Activated CD8-positive, alpha-beta T cell treated with anti-CD3 and anti-CD28 coated beads for 36 hours (primary cell): ENCODE results near the gene MYL6B. TPM values are rescaled to one million over a fixed set of nuclear protein-coding genes. Genes with fewer than 3 reads are reported as not detected.

ENCODE experiments used
- ATAC-seq: fragments of 200-7000 bp; cut with Tn5 transposase; one replicate; pipeline ENCODE4 v1.10.0; 2021; ENCODE audit warnings: mild to moderate bottlenecking, moderate library complexity
- CTCF ChIA-PET: fragments of 350-600 bp; sonication (Branson Sonifier 250); formaldehyde crosslinking; loops from one replicate; lab custom pipeline; 2021; ENCODE audit warnings: antibody characterized with exemption; lab: Charles Lee
- POLR2A ChIA-PET: fragments of 350-600 bp; sonication (Branson Sonifier 250); formaldehyde crosslinking; loops from one replicate; lab custom pipeline; 2021; ENCODE audit warnings: antibody characterized with exemption; lab: Charles Lee
- DNase-seq: peaks from one replicate; pipeline ENCODE4 v3.0.0-alpha.2; 2020
- H3K27ac Mint-ChIP-seq: one replicate; pipeline ENCODE4 v1.8.0; 2021; ENCODE audit warnings: mild to moderate bottlenecking, mixed read lengths
- H3K27me3 Mint-ChIP-seq: one replicate; pipeline ENCODE4 v1.8.0; 2021; ENCODE audit warnings: mixed read lengths
- H3K36me3 Mint-ChIP-seq: one replicate; pipeline ENCODE4 v1.8.0; 2021; ENCODE audit warnings: low read depth, mixed read lengths
- H3K4me1 Mint-ChIP-seq: one replicate; pipeline ENCODE4 v1.8.0; 2021; ENCODE audit warnings: low read depth, mixed read lengths
- H3K4me3 Mint-ChIP-seq: one replicate; pipeline ENCODE4 v1.8.0; 2021; ENCODE audit warnings: mild to moderate bottlenecking, moderate library complexity, mixed read lengths
- H3K9me3 Mint-ChIP-seq: one replicate; pipeline ENCODE4 v1.8.0; 2021; ENCODE audit warnings: mixed read lengths
- intact Hi-C: fragments of 100-400 bp; cut with micrococcal nuclease; formaldehyde crosslinking; loops from one replicate; pipeline ENCODE4 v1.10.0; 2022
- total RNA-seq, 2 experiments: library from RNA; stranded (reverse); gene quantifications; one replicate each; pipeline ENCODE4 v1.2.3, GENCODE V29; 2021
- TF ChIP-seq, protein P1 (sequence below): fragments of 200-600 bp; IDR thresholded peaks from one replicate; pipeline ENCODE4 v1.8.0; 2022; ENCODE audit warnings: antibody characterized with exemption, mild to moderate bottlenecking

MYL6B gene
- total RNA-seq, 2 experiments from 2014 or later, result 60.3 to 66.9 TPM

DNA sequence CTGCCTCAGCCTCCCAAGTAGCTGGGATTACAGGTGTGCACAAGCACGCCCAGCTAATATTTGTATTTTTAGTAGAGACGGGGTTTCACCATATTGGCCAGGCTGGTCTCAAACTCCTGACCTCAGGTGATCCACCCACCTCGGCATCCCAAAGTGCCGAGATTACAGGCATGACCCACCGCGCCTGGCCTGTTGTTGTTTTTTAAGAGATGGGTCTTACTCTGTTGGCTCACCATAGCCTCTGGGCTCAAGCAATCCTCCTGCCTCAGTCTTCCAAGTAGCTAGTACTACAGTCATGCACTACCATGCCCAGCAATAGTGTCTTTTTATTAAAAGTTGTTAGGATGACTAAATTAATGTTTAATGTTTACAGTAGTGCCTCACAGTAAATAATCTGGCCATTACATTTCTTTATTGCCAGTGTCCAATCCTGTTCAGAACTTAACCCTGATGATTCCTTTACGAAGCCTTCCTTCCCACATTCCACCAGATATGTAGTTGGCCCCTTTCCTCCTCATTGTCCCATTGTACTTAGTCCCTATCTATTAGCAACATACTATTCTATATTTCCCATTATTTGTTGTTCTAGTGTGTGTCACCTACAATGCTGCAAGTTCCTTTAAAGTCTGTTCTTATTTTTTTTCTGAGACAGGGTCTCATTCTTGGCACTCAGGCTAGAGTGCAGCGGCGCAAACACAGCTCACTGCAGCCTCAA lies 45.7 kb downstream of the MYL6B start:
- DNase-seq (no peak), ATAC-seq (no peak)
- intact Hi-C loops, result no loop called here
- TF ChIP-seq, protein P1, sequence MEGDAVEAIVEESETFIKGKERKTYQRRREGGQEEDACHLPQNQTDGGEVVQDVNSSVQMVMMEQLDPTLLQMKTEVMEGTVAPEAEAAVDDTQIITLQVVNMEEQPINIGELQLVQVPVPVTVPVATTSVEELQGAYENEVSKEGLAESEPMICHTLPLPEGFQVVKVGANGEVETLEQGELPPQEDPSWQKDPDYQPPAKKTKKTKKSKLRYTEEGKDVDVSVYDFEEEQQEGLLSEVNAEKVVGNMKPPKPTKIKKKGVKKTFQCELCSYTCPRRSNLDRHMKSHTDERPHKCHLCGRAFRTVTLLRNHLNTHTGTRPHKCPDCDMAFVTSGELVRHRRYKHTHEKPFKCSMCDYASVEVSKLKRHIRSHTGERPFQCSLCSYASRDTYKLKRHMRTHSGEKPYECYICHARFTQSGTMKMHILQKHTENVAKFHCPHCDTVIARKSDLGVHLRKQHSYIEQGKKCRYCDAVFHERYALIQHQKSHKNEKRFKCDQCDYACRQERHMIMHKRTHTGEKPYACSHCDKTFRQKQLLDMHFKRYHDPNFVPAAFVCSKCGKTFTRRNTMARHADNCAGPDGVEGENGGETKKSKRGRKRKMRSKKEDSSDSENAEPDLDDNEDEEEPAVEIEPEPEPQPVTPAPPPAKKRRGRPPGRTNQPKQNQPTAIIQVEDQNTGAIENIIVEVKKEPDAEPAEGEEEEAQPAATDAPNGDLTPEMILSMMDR, result no peak
- ChIA-PET POLR2A (interaction anchor here (0.7 to 1.4 kb wide), 2 partner anchors 9 to 87 kb away, joined by 3 to 4 read pairs; no protein-coding TSS in a partner anchor), CTCF (interaction anchor here (1.3 to 1.5 kb wide), 2 partner anchors 8 to 266 kb away, joined by 3 to 4 read pairs; partner anchors contain the start of gene SMARCC2)
- Mint-ChIP-seq H3K27ac (no peak overlapping the region), H3K4me1 (peaks cover 7% of the 10 kb centered on the region), H3K36me3 (no peaks in the 10 kb centered on the region), H3K9me3 (no peaks in the 10 kb centered on the region), H3K27me3 (no peaks in the 10 kb centered on the region), H3K4me3 (no peak overlapping the region)

DNA sequence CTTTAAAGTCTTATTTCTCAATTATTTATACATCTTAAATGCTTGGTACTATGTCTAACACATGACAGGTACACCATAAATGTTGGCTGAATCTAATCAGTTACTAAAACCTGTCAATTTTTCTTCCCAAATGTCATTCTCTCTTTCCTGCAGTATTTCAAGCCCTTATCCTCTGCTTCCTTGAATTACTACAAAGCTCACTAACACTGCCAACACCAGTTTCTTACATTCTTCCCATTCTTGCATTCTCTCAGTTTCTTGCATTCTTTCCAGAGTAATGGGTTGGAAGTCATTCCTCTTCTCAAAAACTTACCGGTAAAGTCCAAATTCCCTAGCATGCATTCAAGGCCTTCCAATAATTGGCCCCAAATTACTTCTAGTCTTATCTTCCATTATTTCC lies 46.4 kb downstream of the MYL6B start:
- no peak for ATAC-seq
- TF ChIP-seq, protein P1, result no peak
- Mint-ChIP-seq H3K27ac (no peak overlapping the region), H3K36me3 (no peaks in the 10 kb centered on the region), H3K27me3 (no peaks in the 10 kb centered on the region), H3K9me3 (no peaks in the 10 kb centered on the region), H3K4me3 (no peak overlapping the region), H3K4me1 (peaks cover 2% of the 10 kb centered on the region)
- ChIA-PET CTCF (interaction anchor here (1.5 to 1.6 kb wide), 2 partner anchors 9 kb away, joined by 4 to 6 read pairs; partner anchors contain the start of gene SMARCC2), POLR2A (interaction anchor here (0.7 to 1.4 kb wide), 2 partner anchors 8 to 87 kb away, joined by 3 to 4 read pairs; no protein-coding TSS in a partner anchor)
- intact Hi-C loops, result no loop called here
- DNase-seq, result no peak

DNA sequence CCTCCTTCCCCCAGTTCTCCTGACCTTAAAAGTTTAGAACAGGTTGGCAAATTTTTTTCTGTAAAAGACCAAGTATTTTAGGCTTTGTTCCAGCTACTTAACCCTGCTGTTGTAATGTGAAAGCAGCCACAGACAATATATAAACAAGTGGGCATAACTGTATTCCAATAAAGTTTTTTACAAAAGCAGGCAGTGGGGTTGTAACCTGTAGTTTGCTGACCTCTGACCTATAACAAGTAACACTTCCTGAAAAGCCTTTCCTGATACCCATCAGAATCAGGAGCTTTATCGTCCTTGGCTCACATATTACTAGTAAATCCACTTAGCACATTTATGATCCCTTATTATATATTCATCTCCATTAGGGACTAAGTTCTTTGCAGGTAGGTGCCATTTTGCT lies 50.0 kb downstream of the MYL6B start:
- ChIA-PET POLR2A (interaction anchor here (0.6 to 1.3 kb wide), 3 partner anchors 11 to 56 kb away, joined by 3 to 6 read pairs (median 4); partner anchors contain the start of gene ANKRD52), CTCF (interaction anchor here (0.8 to 10.0 kb wide), 4 partner anchors 12 to 155 kb away, joined by 3 to 87 read pairs (median 3); partner anchors contain the start of genes RNF41 and SMARCC2)
- TF ChIP-seq, protein P1, result no peak
- Mint-ChIP-seq H3K27me3 (no peaks in the 10 kb centered on the region), H3K9me3 (no peaks in the 10 kb centered on the region), H3K4me3 (no peak overlapping the region), H3K27ac (no peak overlapping the region), H3K4me1 (peaks cover 4% of the 10 kb centered on the region), H3K36me3 (peaks cover 10% of the 10 kb centered on the region)
- intact Hi-C loops, result no loop called here
- ATAC-seq, result no peak
- DNase-seq, result no peak

DNA sequence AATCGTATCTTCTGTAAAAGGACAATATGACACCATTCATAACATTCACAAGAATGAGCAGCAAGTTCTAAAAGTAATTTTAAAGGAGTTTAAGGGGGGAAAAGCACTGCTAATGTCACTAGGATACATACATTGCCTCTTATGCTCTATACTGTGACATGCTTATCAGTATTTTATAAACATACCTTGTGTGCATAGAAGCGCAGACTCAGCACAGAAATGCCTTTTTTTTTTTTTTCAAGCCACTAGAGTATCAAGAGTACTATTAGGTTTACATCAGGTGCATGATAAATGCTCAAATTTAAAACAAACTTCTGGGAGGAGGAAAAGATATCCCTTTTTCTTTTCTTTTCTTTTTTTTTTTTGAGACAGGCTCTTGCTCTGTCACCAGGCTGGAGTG lies 50.5 kb downstream of the MYL6B start:
- no peaks in the 10 kb centered on the region for H3K27me3 Mint-ChIP-seq
- TF ChIP-seq, protein P1, result no peak
- POLR2A ChIA-PET, result interaction anchor here (0.6 to 1.3 kb wide), 2 partner anchors 10 to 55 kb away, joined by 4 to 6 read pairs; partner anchors contain the start of gene ANKRD52

More for the DNA sequence above, 50.5 kb downstream of the MYL6B start:
- H3K9me3 Mint-ChIP-seq, result no peaks in the 10 kb centered on the region
- peaks cover 14% of the 10 kb centered on the region for H3K36me3 Mint-ChIP-seq
- H3K4me1 Mint-ChIP-seq, result peaks cover 4% of the 10 kb centered on the region
- no peak overlapping the region for H3K27ac Mint-ChIP-seq
- CTCF ChIA-PET, result interaction anchor here (0.8 to 10.0 kb wide), 4 partner anchors 12 to 156 kb away, joined by 3 to 87 read pairs (median 3); partner anchors contain the start of genes RNF41 and SMARCC2
- DNase-seq (no peak), ATAC-seq (no peak)
- no peak overlapping the region for H3K4me3 Mint-ChIP-seq
- intact Hi-C loops, result no loop called here
